ENCODE measurements around the gene ARHGAP18. TPM values are rescaled to one million over a fixed set of nuclear protein-coding genes. Genes with fewer than 3 reads are reported as not detected.
"Not testable (repeated sequence)": the region's sequence is repeated elsewhere in the genome, so short reads cannot be mapped to it uniquely, and the experiment has no call there.

ARHGAP18 gene
- total RNA-seq, 1 donor from 2014 or later, result 5.3 TPM

- peak; percentile 82 for ATAC-seq
These were observed 134.4 kb downstream of the ARHGAP18 start for GRCh38 chr6:129575378-129576118.

- ATAC-seq, result not testable (repeated sequence)
These were observed 135.4 kb downstream of the ARHGAP18 start for GRCh38 chr6:129574605-129575004.

- ATAC-seq, result not testable (repeated sequence)
These were observed 139.0 kb downstream of the ARHGAP18 start for GRCh38 chr6:129570929-129571328.

GRCh38 chr6:129568015-129568414 is 142.0 kb downstream of the ARHGAP18 start:
- ATAC-seq, result no peak

GRCh38 chr6:129567374-129567773 is 142.6 kb downstream of the ARHGAP18 start:
- ATAC-seq, result peak; percentile 41

- no peak for ATAC-seq
These were observed 144.2 kb downstream of the ARHGAP18 start for GRCh38 chr6:129565811-129566210.

- no peak for ATAC-seq
These were observed 144.6 kb downstream of the ARHGAP18 start for GRCh38 chr6:129565366-129565765.

- no peak for ATAC-seq
These were observed 151.7 kb downstream of the ARHGAP18 start for GRCh38 chr6:129558248-129558647.

GRCh38 chr6:129555206-129555832 is 154.7 kb downstream of the ARHGAP18 start:
- ATAC-seq, result no peak

- ATAC-seq, result no peak
These were observed 157.6 kb downstream of the ARHGAP18 start for GRCh38 chr6:129552413-129552812.

- ATAC-seq, result no peak
These were observed 158.5 kb downstream of the ARHGAP18 start for GRCh38 chr6:129551486-129551885.

GRCh38 chr6:129546702-129547101 is 163.3 kb downstream of the ARHGAP18 start:
- no peak for ATAC-seq

- ATAC-seq, result no peak
These were observed 164.9 kb downstream of the ARHGAP18 start for GRCh38 chr6:129544892-129545612.

- ATAC-seq, result no peak
These were observed 166.0 kb downstream of the ARHGAP18 start for GRCh38 chr6:129543981-129544380.

GRCh38 chr6:129542705-129543104 is 167.3 kb downstream of the ARHGAP18 start:
- ATAC-seq, result no peak

GRCh38 chr6:129539032-129539431 is 170.9 kb downstream of the ARHGAP18 start:
- ATAC-seq, result no peak

GRCh38 chr6:129536271-129536670 is 173.7 kb downstream of the ARHGAP18 start:
- no peak for ATAC-seq

- no peak for ATAC-seq
These were observed 175.1 kb downstream of the ARHGAP18 start for GRCh38 chr6:129534926-129535325.

Other genes with a start within 250 kb of the ARHGAP18 start
- gene TMEM244, start 151.1 kb upstream of the ARHGAP18 start, total RNA-seq, result not detected

Measured in esophagus mucosa (tissue), 1 donor.